A549 (cell line): ENCODE measurements around the gene LGALS4.
"Not testable (repeated sequence)": the region's sequence is repeated elsewhere in the genome, so short reads cannot be mapped to it uniquely, and the experiment has no call there.

Experiments used
- CTCF ChIP-seq: fragments of >200 bp; sonication (Bioruptor Twin); formaldehyde crosslinking; IDR thresholded peaks from 3 replicates; pipeline ENCODE4 v1.5.1; 2016
- ELK1 ChIP-seq: fragments of 150-350 bp; IDR thresholded peaks from 2 replicates; pipeline ENCODE4 v1.6.1; 2014; ENCODE audit warnings: low read depth, mild to moderate bottlenecking, low read length
- EP300 ChIP-seq, 2 experiments: fragments of >200 bp; sonication (Bioruptor Twin); formaldehyde crosslinking; IDR thresholded peaks; 2 replicates in 1 of 2; 3 replicates in 1 of 2; pipeline ENCODE4 v1.6.1; 2016 to 2017
- HOXB5 ChIP-seq: fragments of 250-450 bp; sonication (Bioruptor Pico); IDR thresholded peaks from 2 replicates; pipeline ENCODE4 v1.5.0; 2020; ENCODE audit warnings: mild to moderate bottlenecking, moderate library complexity
- KDM5A ChIP-seq: fragments of 200-600 bp; sonication (generic); IDR thresholded peaks from 2 replicates; pipeline ENCODE4 v1.6.1; 2016; ENCODE audit warnings: antibody characterized with exemption, mild to moderate bottlenecking
- MAX ChIP-seq: IDR thresholded peaks from 2 replicates; pipeline ENCODE4 v1.6.1; 2012
- RAD21 ChIP-seq, 2 experiments: fragments of >200 bp in 1 of 2; sonication (Bioruptor Twin) in 1 of 2; formaldehyde crosslinking in 1 of 2; IDR thresholded peaks in 1 of 2; conservative IDR thresholded peaks in 1 of 2; 2 replicates in 1 of 2; 3 replicates in 1 of 2; pipeline ENCODE4 v1.6.1; 2012 to 2018; ENCODE audit warnings: inconsistent platforms in 1 of 2
- RNF2 ChIP-seq: fragments of 200-600 bp; sonication (generic); IDR thresholded peaks from 2 replicates; pipeline ENCODE4 v1.6.1; 2016; ENCODE audit warnings: low read depth, mild to moderate bottlenecking, antibody characterized with exemption, moderate library complexity, borderline replicate concordance
- SMC3 ChIP-seq: fragments of >200 bp; sonication (Bioruptor Twin); formaldehyde crosslinking; IDR thresholded peaks from 3 replicates; pipeline ENCODE4 v1.6.1; 2018; ENCODE audit warnings: inconsistent platforms
- USF2 ChIP-seq: fragments of 450-650 bp; IDR thresholded peaks from 2 replicates; pipeline ENCODE4 v1.6.1; 2014; ENCODE audit warnings: antibody characterized with exemption

- TF ChIP-seq SMC3; MAX; CTCF; RAD21 (conservative IDR thresholded peaks at IDR 0.05 in 1 of 2, IDR thresholded peaks at IDR 0.05 in 1 of 2); ELK1; USF2; EP300 (IDR thresholded peaks at IDR 0.05); RNF2; KDM5A; HOXB5 (CRISPR knock-in tag): not testable (repeated sequence)
Observed at GRCh38 chr19:38807374-38808098, 5.2 kb downstream of the LGALS4 start.
